ENCODE results near the gene GULP1. TPM values are rescaled to one million over a fixed set of nuclear protein-coding genes. Genes with fewer than 3 reads are reported as not detected.

GULP1 gene
- total and polyA plus RNA-seq, 10 of the 15 experiments (the other 5 are each of a cell fraction or from before 2014, with no cell fraction given) = 0.02 to 1.3 (median 0.15) TPM; not detected in 5

- H2AFZ ChIP-seq (ENCODE audit: control insufficient read depth, low read depth, low read length) = no peak overlapping the region
- no peaks in the 10 kb centered on the region; a peak in 1 of 4 replicates for H3K27me3 ChIP-seq (replicated peaks in 1 of 2; ENCODE audit: control insufficient read depth in 2 of 2, insufficient read depth in 2 of 2, low read length in 1 of 2)
- TF ChIP-seq RUNX3 (IDR thresholded peaks at IDR 0.05; ENCODE audit: low read length) (no peak), MYB (IDR thresholded peaks at IDR 0.05; ENCODE audit: borderline replicate concordance, low read depth, low read length) (no peak), NKRF (conservative IDR thresholded peaks at IDR 0.05) (no peak), MAX (IDR thresholded peaks at IDR 0.05; ENCODE audit: low read depth, low read length) (no peak), NR2C2 (IDR thresholded peaks at IDR 0.05; ENCODE audit: borderline replicate concordance, control insufficient read depth, insufficient read length, low read depth) (no peak)
- WGBS (ENCODE audit: insufficient coverage, insufficient replicate concordance, low lambda C conversion rate, missing lambda C conversion rate) = 53% methylated on average over 10 of the region's 10 CpGs
- ChIA-PET POLR2A (no interaction called here), RAD21 (ENCODE audit: unreplicated experiment) (no interaction called here), SMC1A (ENCODE audit: uncharacterized antibody, unreplicated experiment) (no interaction called here), CTCF (no interaction called here)
- no peak overlapping the region for H3K27ac ChIP-seq (ENCODE audit: control insufficient read depth, insufficient read depth)
- no peak for ATAC-seq
- no peak overlapping the region for H3K4me2 ChIP-seq (ENCODE audit: control insufficient read depth, insufficient read depth)
- FAIRE-seq = no peak
- no peaks in the 10 kb centered on the region for H3K9me3 ChIP-seq (replicated peaks; ENCODE audit: control insufficient read depth, insufficient read depth, low read length)
- BruUV-seq (replicated peaks) = no TSS peak
- H3K36me3 ChIP-seq (ENCODE audit: control insufficient read depth in 2 of 2, insufficient read depth in 2 of 2, low read length in 1 of 2) = no peaks in the 10 kb centered on the region
- no peaks in the 10 kb centered on the region for H3K4me1 ChIP-seq (ENCODE audit: control insufficient read depth, insufficient read depth, low read length)
- no peak for DNase-seq (ENCODE audit: low read depth, low spot score)
- in situ Hi-C loops (cut with MboI) (no loop called here), intact Hi-C loops (cut with micrococcal nuclease; ENCODE audit: unreplicated experiment) (no loop called here)
- H3K79me2 ChIP-seq (ENCODE audit: control insufficient read depth, insufficient read depth, low read length) = no peaks in the 10 kb centered on the region
- no peak overlapping the region for H3K9ac ChIP-seq (ENCODE audit: control insufficient read depth, insufficient read depth, low read length)
- H4K20me1 ChIP-seq (ENCODE audit: control insufficient read depth, insufficient read depth) = no peaks in the 10 kb centered on the region
- no peak overlapping the region for H3K4me3 ChIP-seq
Observed at GRCh38 chr2:188276255-188276654, 15.4 kb upstream of the GULP1 start.

GRCh38 chr2:188277786-188278185, 13.9 kb upstream of the GULP1 start:
- SMC1A ChIA-PET (ENCODE audit: uncharacterized antibody, unreplicated experiment) = no interaction called here
- intact Hi-C loops (cut with micrococcal nuclease; ENCODE audit: unreplicated experiment) = no loop called here
- in situ Hi-C loops (cut with MboI) = no loop called here
- no peaks in the 10 kb centered on the region for H3K4me1 ChIP-seq (ENCODE audit: control insufficient read depth, insufficient read depth, low read length)
- no TSS peak for BruUV-seq (replicated peaks)
- FAIRE-seq (no peak), DNase-seq (ENCODE audit: low read depth, low spot score) (no peak), ATAC-seq (no peak)
- H3K27me3 ChIP-seq (replicated peaks in 1 of 2; ENCODE audit: control insufficient read depth in 2 of 2, insufficient read depth in 2 of 2, low read length in 1 of 2) = no peaks in the 10 kb centered on the region; a peak in 1 of 4 replicates
- RAD21 ChIA-PET (ENCODE audit: unreplicated experiment) = no interaction called here
- H3K27ac ChIP-seq (ENCODE audit: control insufficient read depth, insufficient read depth) = no peak overlapping the region
- no peak overlapping the region for H3K4me2 ChIP-seq (ENCODE audit: control insufficient read depth, insufficient read depth)
- H3K36me3 ChIP-seq (ENCODE audit: control insufficient read depth in 2 of 2, insufficient read depth in 2 of 2, low read length in 1 of 2) = no peaks in the 10 kb centered on the region
- CTCF ChIA-PET = no interaction called here
- POLR2A ChIA-PET = no interaction called here
- no peaks in the 10 kb centered on the region for H3K79me2 ChIP-seq (ENCODE audit: control insufficient read depth, insufficient read depth, low read length)
- H4K20me1 ChIP-seq (ENCODE audit: control insufficient read depth, insufficient read depth) = no peaks in the 10 kb centered on the region
- no peaks in the 10 kb centered on the region for H3K9me3 ChIP-seq (replicated peaks; ENCODE audit: control insufficient read depth, insufficient read depth, low read length)
- no peak overlapping the region for H3K4me3 ChIP-seq
- WGBS (ENCODE audit: insufficient coverage, insufficient replicate concordance, low lambda C conversion rate, missing lambda C conversion rate) = 23% methylated on average over 5 of the region's 5 CpGs
- H2AFZ ChIP-seq (ENCODE audit: control insufficient read depth, low read depth, low read length) = no peak overlapping the region
- H3K9ac ChIP-seq (ENCODE audit: control insufficient read depth, insufficient read depth, low read length) = no peak overlapping the region
- TF ChIP-seq HCFC1 (IDR thresholded peaks at IDR 0.05; ENCODE audit: low read length) (no peak), SMAD1 (IDR thresholded peaks at IDR 0.05; ENCODE audit: low read depth, partially characterized antibody) (no peak), SMC3 (IDR thresholded peaks at IDR 0.05; ENCODE audit: borderline replicate concordance, low read length) (no peak), NR2C2 (IDR thresholded peaks at IDR 0.05; ENCODE audit: borderline replicate concordance, control insufficient read depth, insufficient read length, low read depth) (no peak), NBN (IDR thresholded peaks at IDR 0.05) (no peak), TCF7 (IDR thresholded peaks at IDR 0.05; ENCODE audit: borderline replicate concordance) (no peak), FOXM1 (IDR thresholded peaks at IDR 0.05; ENCODE audit: low read depth, low read length) (no peak), GABPA (IDR thresholded peaks at IDR 0.05; ENCODE audit: low read depth) (no peak), ZBTB40 (IDR thresholded peaks at IDR 0.05; ENCODE audit: borderline replicate concordance) (no peak), PML (IDR thresholded peaks at IDR 0.05; ENCODE audit: low read length) (no peak)
